ENCODE results near the gene C9orf152.

Gene C9orf152

DNA sequence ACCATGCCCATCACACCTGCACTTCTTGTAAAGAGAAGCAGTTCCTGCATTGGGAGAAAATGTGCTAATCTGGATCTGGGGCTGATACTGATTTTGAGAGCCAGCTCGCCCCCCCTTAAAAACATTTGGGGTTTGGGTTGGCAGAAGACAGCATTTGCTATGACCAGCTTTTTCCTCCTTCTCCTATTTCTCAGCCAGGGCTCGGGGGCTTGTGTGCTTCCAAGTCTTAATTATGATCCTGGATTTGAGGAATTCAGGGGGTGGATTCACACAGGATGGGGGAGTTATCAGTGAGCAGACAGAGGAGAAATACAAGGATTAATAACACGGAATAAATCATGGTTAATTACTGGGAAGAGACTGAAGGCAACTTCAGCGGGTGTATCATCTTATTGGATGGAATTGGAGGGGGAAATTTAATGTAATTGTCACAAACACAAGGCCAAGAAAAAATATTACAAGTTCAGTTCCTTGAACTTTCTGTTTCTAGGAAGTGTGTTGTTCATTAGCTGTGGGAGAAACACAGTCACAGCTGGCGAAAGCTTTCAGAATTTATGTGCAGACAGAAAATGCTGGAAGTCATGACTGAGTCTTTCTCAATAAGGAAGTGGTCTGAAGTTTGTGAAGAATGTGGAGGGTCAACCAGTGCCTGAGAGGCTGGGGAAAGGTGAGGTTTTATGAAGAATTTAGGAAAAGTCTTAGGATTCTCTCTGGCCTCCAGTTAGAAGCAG, 15.3 kb downstream of the C9orf152 start:
- ATAC-seq, result no peak
- TF ChIP-seq ZFP30 (CRISPR knock-in tag; IDR thresholded peaks at IDR 0.05) (no peak), CSRNP3 (CRISPR knock-in tag; IDR thresholded peaks at IDR 0.05) (no peak), ARNTL (CRISPR knock-in tag; IDR thresholded peaks at IDR 0.05; ENCODE audit: borderline replicate concordance, low read depth) (no peak), TCF4 (CRISPR knock-in tag; IDR thresholded peaks at IDR 0.05; ENCODE audit: borderline replicate concordance) (no peak), ZFP3 (CRISPR knock-in tag; IDR thresholded peaks at IDR 0.05) (no peak), ZNF565 (CRISPR knock-in tag; conservative IDR thresholded peaks at IDR 0.05; ENCODE audit: low read depth) (no peak), PPARA (CRISPR knock-in tag; IDR thresholded peaks at IDR 0.05; ENCODE audit: borderline replicate concordance) (no peak), TOX (CRISPR knock-in tag; IDR thresholded peaks at IDR 0.05; ENCODE audit: borderline replicate concordance) (no peak), ZNF70 (CRISPR knock-in tag; IDR thresholded peaks at IDR 0.05) (no peak), CSDC2 (CRISPR knock-in tag; IDR thresholded peaks at IDR 0.05) (no peak), SNAI2 (CRISPR knock-in tag; IDR thresholded peaks at IDR 0.05) (no peak), BACH2 (CRISPR knock-in tag; IDR thresholded peaks at IDR 0.05; ENCODE audit: borderline replicate concordance) (no peak), GLIS3 (CRISPR knock-in tag; IDR thresholded peaks at IDR 0.05) (no peak), ZNF8 (CRISPR knock-in tag; IDR thresholded peaks at IDR 0.05) (no peak), OSR1 (CRISPR knock-in tag; IDR thresholded peaks at IDR 0.05) (no peak)
- TF ChIP-seq, protein P1, sequence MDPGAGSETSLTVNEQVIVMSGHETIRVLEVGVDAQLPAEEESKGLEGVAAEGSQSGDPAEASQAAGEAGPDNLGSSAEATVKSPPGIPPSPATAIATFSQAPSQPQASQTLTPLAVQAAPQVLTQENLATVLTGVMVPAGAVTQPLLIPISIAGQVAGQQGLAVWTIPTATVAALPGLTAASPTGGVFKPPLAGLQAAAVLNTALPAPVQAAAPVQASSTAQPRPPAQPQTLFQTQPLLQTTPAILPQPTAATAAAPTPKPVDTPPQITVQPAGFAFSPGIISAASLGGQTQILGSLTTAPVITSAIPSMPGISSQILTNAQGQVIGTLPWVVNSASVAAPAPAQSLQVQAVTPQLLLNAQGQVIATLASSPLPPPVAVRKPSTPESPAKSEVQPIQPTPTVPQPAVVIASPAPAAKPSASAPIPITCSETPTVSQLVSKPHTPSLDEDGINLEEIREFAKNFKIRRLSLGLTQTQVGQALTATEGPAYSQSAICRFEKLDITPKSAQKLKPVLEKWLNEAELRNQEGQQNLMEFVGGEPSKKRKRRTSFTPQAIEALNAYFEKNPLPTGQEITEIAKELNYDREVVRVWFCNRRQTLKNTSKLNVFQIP (CRISPR knock-in tag; IDR thresholded peaks at IDR 0.05; ENCODE audit: borderline replicate concordance, low read depth), result no peak
- TF ChIP-seq, protein P2, sequence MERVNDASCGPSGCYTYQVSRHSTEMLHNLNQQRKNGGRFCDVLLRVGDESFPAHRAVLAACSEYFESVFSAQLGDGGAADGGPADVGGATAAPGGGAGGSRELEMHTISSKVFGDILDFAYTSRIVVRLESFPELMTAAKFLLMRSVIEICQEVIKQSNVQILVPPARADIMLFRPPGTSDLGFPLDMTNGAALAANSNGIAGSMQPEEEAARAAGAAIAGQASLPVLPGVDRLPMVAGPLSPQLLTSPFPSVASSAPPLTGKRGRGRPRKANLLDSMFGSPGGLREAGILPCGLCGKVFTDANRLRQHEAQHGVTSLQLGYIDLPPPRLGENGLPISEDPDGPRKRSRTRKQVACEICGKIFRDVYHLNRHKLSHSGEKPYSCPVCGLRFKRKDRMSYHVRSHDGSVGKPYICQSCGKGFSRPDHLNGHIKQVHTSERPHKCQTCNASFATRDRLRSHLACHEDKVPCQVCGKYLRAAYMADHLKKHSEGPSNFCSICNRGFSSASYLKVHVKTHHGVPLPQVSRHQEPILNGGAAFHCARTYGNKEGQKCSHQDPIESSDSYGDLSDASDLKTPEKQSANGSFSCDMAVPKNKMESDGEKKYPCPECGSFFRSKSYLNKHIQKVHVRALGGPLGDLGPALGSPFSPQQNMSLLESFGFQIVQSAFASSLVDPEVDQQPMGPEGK (CRISPR knock-in tag; IDR thresholded peaks at IDR 0.05; ENCODE audit: borderline replicate concordance), result no peak
- TF ChIP-seq, protein P3, sequence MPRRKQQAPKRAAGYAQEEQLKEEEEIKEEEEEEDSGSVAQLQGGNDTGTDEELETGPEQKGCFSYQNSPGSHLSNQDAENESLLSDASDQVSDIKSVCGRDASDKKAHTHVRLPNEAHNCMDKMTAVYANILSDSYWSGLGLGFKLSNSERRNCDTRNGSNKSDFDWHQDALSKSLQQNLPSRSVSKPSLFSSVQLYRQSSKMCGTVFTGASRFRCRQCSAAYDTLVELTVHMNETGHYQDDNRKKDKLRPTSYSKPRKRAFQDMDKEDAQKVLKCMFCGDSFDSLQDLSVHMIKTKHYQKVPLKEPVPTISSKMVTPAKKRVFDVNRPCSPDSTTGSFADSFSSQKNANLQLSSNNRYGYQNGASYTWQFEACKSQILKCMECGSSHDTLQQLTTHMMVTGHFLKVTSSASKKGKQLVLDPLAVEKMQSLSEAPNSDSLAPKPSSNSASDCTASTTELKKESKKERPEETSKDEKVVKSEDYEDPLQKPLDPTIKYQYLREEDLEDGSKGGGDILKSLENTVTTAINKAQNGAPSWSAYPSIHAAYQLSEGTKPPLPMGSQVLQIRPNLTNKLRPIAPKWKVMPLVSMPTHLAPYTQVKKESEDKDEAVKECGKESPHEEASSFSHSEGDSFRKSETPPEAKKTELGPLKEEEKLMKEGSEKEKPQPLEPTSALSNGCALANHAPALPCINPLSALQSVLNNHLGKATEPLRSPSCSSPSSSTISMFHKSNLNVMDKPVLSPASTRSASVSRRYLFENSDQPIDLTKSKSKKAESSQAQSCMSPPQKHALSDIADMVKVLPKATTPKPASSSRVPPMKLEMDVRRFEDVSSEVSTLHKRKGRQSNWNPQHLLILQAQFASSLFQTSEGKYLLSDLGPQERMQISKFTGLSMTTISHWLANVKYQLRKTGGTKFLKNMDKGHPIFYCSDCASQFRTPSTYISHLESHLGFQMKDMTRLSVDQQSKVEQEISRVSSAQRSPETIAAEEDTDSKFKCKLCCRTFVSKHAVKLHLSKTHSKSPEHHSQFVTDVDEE (CRISPR knock-in tag; IDR thresholded peaks at IDR 0.05), result no peak

GRCh38 chr9:110191615-110192014, 16.3 kb downstream of the C9orf152 start:
- TF ChIP-seq ZNF70 (CRISPR knock-in tag; IDR thresholded peaks at IDR 0.05) (no peak), ZFP3 (CRISPR knock-in tag; IDR thresholded peaks at IDR 0.05) (no peak), TOX (CRISPR knock-in tag; IDR thresholded peaks at IDR 0.05; ENCODE audit: borderline replicate concordance) (no peak), SNAI2 (CRISPR knock-in tag; IDR thresholded peaks at IDR 0.05) (no peak), CSRNP3 (CRISPR knock-in tag; IDR thresholded peaks at IDR 0.05) (no peak), RARB (CRISPR knock-in tag; IDR thresholded peaks at IDR 0.05) (no peak), ZFP30 (CRISPR knock-in tag; IDR thresholded peaks at IDR 0.05) (no peak), OSR1 (CRISPR knock-in tag; IDR thresholded peaks at IDR 0.05) (no peak), CSDC2 (CRISPR knock-in tag; IDR thresholded peaks at IDR 0.05) (no peak), ZC3H10 (CRISPR knock-in tag; IDR thresholded peaks at IDR 0.05) (no peak)
- ATAC-seq, result no peak

Measured in SK-N-SH treated with all-trans-retinoic acid at 6 μM for 48 hours (cell line).